HG02884 (cell line): ENCODE results near the gene TXN.

ENCODE experiments used
- ATAC-seq: cut with Tn5 transposase; IDR thresholded peaks from one replicate; pipeline ENCODE4 v1.9.1; 2021; ENCODE audit warnings: mild to moderate bottlenecking, moderate library complexity; ENCODE audit not compliant: unreplicated experiment

The TXN gene

DNA sequence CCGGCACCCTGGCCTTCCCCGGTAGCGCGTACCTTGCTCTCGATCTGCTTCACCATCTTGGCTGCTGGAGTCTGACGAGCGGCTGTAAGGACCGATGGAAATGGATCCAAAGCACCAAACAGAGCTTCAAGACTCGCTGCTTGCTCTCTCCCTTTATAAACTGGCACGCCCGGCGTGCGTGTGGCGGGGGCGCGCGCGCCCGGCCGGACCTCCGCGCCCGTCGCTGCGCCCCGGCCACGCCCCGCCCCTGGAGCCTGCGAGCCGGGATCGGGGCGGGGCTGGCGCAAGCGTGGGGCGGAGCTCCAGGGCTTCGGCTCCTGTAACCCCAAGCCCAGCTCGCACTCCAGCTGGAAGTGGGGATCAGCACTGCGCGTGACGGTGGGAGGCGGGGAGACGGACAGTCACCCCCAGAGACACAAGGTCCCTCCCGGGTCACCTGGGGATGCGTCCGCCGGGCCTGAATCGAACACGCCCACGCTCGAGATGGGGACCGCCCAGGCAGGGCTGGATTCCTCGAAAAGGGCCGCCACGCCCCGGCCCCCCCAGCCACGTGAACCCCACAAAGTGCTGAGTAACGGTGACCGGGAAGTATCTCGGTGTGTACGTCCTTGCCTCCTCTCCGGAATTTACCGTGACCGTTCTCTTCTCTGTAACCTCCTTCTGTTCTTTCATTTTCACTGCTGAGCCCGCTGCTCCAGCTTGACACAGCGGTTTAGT lies at the start of gene TXN:
Gene TXN (minus strand): TSS at position 128 of the 717 bp plus-strand sequence. CDS start 72 bp downstream, at position 56.
- peak; percentile 62 for ATAC-seq

DNA sequence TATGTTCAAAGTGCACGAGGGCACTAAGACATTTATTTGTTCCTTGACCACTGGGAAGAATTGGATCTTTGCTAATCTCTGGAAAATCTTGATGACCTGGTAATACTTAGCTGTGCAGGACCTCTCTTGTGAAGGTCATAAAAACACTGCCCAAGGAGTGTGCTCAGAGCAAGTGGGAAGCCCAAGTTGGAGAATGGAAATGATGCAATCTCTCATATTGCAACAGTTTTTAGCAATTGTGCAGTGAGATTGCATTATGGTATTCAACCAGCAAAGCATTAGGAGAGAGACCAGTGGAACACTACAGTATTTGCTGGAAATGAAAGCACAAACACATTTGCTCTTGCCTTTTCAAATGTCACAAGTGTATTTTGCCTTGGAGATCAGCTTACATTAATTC lies 46.8 kb upstream of the TXN start:
- ATAC-seq, result no peak

DNA sequence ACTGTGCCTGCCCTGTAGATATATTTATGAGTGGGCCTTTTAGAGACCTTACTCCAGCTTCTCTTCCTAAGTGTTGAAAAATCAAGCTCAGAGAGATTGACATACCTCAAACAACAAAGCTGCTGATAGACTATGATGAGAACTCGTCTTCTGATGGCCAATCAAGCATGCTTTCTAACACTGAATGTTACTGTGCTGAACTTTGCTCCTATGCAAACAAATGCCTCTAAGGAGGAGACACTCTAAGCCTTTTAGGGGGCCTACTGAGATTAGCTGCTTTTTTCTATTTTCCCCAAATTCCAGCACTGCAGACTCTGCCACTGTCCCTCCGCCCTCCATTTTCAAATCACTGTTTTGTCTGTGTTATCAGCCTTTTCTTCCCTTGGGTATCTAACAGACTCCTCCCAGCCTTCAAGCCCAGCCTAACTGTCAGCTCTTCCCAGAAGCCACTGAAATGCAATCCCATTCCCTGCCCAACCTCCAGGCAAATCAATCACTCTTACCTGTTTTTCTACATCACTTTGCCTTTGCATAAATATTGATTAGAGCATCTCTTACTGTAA lies 41.8 kb upstream of the TXN start:
- ATAC-seq, result no peak

DNA sequence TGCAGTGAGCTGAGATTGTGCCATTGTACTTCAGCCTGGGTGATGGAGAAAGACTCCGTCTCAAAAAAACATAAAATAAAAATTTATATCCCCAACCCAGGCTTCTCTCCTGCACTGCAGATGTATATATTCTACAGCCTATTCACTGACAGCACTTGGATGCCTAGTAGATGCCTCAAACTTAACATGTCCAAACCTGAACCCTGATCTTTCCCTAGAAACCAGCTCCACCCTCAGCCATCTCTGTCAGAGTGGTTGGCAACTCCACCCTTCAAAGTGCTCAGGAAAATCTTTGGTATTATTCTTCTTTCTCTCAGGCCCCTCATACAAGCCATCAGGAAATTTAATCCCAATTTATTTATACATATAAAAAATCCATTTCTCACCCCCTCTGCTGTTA lies 36.9 kb upstream of the TXN start:
- no peak for ATAC-seq

DNA sequence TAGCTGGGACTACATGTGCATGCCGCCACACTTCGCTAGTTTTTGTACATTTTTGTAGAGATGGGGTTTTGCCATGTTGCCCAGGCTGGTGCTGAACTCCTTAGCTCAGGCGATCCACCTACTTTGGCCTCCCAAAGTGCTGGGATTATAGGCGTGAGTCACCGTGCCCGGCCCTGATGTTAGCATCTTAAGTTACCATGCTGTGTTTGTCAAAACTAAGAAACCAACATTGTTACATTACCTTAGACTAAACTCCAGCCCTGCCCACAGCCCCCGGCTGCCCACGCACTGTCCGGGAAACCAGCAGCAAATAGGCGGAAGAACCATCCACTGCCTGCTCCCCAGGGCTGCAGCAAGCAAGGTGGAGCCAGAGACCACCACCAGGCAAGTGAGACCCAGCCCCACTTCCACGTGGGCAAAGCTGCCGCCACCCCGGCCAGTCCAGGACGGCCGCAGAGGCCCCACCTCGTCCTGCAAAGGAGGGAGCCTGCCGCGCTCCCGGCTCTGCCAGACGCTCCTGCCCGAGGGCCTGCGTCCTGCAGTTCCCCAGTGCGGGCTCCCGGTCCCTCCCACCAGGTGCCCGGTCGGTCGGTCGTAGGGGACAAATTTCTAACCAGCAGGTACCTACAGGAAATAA lies 35.7 kb upstream of the TXN start:
- no peak for ATAC-seq

DNA sequence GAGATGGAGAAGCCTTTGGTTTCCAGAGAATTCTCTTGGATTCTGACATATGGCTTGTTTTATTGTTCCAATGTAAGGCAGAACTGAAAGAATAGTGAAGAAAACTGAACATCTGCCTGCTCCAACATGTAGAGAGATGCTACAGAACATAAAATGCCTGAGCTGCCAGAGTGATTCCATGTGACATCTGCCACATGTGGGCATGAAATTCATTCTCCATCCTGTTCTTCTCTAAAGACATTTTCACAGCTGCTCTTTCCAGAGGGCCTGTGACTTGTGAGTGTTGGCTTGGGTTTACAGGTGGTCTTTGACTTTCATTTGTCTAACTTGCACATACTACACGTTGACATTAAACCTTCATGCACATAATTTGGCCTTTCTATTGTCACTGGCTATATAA lies 33.7 kb upstream of the TXN start:
- no peak for ATAC-seq

DNA sequence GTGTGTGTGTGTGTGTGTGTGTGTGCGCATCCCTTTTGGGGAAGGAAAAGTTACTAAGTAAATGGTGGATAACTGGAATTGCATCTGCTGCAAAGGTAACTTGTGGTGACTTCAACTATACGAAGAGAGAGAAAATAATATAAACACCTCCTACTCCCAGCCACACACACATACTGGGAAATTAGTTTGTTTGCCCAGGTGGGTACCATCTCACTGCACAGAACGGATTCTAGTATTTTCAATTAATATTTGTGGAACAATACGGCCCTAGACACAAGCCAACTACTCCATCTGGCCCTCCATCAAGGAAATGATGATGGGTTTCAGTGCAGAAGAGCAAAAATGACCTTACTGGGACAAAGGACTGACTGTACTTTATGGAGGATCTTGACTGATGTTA lies 32.2 kb upstream of the TXN start:
- no peak for ATAC-seq

DNA sequence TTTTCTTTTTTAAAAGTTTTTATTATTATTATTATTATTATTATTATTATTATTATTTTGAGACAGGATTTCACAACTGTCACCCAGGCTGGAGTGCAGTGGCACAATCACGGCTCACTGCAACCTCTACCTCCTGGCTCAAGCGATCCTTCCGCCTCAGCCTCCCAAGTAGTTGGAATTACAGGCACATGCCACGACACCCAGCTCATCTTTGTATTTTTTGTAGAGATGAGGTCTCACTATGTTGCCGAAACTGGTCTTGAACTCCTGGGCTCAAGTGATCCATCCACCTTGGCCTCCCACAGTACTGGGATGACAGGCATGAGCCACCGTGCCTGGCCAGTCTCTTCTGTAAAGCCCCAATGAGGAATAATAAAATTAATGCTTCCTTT lies 31.0 kb upstream of the TXN start:
- ATAC-seq, result no peak

DNA sequence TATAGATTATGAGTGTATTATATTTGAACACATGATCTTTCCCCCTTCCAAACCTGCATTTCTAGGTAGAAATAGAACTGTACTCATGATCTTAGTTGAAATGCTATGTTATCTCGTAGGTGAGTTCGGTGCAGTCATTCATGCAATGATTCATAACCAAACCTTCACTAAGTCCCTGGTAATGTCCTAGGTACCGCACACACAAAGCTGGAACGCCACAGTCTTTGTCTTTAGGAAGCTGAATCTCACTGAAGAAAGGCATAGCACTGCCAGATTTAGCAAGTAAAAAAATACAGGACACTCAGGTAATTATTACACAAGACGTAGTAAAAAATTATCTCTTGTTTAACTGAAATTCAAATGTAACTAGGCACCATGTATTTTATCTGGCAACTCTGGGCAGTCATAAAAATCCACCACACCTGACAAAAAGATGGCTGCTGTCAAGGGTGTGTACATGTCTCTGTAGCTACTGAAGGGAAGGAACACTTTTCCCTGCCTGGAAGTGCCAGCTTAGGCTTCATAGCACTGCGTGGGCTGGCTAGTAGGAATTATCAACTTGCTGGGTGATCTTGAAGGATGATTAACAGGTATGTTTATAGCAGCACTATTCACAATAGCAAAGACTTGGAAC lies 28.0 kb upstream of the TXN start:
- no peak for ATAC-seq

DNA sequence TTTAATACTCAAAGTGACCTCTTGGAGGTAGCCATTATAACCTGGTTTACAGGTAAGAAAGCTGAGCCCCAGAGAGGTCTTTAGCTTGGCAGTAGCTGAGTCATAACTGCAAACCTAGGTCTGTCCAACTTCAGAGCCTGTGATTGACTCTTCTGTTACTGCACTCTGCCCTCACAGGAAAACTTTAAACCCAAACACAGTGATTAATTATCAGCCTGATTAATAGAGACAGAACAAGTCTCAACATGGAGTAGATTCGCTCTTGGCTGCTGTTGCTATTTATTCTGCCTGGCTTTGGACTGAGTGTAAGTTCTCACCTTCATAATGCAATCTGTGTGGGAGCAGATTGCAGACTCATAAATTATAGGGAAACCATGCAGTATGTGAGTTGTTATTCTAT lies 27.4 kb upstream of the TXN start:
- ATAC-seq, result no peak

DNA sequence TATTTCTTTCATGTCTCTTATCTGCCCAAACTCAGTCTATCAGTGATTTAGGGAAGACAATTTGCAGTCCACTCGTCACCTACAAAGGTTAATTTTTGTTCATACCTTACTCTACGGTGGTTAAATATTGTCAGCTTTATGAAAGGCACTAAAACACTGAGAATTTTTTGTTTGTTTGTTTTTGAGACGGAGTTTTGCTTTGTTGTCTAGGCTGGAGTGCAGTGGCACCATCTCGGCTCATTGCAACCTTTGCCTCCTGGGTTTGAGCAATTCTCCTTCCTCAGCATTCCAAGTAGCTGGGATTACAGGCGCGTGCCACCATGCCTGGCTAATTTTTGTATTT lies 26.4 kb upstream of the TXN start:
- no peak for ATAC-seq

DNA sequence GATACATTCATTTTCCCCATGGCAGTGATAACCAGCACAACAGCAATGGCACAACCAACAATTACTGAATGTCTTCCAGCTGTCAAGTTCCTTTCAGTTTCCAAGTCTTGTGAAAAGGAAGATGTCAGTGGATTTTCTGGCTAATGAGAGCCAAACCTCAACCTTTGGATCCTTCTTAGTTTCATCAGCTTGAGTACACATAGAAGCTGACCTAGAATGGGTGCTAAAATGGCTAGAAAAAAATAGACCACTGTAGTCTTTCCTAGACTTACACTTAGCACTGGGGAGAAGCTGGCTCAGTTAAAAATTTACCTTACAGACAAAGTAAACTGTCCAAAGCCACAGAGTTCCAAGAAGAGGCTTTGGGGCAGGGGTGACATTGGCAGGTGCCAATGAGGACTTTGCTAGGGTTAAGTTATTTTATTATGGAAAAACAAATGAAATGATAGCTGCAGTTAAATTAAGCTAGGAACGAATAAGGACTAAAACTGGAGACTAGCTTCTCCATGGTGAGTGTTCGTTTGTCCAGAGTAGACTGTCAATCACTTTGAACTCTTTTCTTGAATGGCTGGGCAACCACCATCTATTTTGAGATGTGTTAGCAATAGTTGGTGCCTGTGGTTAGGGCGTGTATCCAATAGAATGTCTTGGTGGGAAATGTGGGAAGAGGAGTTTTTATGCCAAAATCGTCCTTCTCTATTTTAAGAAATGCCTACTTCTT lies 25.9 kb upstream of the TXN start:
- ATAC-seq, result no peak

DNA sequence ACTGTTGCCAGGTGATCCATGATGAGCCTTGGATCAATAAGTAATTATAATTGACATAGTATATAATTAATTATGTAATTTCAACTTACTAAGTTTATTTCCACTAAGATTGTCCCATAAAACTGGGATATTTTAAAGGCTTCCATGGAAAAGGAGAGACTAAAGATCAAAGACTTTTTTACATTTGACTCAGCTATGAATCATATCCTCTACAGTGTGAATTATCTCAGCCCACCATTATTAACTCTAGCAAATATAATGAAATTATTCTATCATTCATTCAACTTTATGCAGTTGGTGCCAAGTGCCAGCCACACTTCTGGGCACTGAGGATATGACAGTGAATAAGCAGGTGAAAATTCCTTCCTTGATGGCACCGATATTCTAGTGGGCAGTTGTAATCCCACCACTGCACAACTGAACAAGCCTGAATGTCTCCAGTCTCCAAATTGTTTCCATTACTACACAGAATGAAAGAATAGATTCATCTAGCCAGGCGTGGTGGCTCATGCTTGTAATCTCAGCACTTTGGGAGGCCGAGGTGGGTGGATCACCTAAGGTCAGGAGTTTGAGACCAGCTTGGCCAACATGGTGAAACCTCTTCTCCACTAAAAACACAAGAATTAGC lies 21.9 kb upstream of the TXN start:
- ATAC-seq, result no peak

DNA sequence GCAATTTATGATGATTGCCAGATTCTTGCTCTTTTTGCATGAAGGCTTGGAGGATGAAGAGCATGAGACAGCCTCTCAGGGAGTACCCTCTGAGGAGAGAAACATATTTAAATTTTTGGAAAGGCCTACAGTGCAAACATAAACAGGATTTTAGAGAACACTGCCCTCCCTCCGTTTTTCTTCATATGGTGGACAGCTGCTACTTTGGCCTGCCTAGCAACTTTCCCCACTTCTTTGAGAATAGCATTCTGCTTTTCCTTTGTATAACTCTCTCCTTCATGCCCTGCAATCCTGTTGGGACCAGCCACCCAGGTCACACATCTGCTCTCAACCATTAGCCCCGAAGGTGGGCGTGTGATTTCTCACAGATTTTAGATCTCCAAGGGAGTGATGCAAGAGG lies 20.5 kb upstream of the TXN start:
- no peak for ATAC-seq

DNA sequence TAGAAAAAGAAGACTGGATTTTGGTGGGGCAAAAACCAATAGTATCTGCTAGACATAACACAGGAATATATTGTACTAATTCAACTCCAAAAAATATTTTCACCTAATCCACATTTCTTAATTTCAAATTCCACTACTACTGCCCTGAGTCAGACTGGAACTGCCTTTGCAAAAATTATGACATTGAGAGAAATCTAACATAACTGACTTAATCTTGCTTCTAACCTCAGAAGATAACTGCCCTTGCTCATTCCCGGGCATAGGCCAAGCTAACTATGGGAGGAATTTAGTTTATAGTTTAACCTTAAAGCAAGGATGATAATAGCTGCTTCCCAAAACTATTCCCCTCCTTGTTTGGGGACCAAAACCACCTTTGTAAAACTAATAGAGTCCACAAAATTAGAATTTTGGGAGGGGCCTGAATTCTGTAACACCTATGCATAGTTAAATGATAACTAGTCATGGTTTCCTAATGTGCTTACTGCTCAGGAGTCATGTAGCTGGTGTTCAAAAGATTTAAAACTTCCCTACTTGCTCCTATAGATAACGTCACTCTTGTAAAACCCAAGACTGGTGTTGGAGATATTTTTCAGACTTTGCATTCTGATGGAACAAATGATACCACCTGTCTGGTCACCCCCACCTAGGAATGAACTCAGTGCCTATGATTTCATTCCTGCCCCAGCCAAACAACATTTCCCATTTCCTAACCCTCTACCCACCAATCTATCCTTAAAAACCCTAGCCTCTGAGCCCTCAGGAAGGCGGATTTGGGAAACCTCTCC lies 14.1 kb upstream of the TXN start:
- ATAC-seq, result no peak

DNA sequence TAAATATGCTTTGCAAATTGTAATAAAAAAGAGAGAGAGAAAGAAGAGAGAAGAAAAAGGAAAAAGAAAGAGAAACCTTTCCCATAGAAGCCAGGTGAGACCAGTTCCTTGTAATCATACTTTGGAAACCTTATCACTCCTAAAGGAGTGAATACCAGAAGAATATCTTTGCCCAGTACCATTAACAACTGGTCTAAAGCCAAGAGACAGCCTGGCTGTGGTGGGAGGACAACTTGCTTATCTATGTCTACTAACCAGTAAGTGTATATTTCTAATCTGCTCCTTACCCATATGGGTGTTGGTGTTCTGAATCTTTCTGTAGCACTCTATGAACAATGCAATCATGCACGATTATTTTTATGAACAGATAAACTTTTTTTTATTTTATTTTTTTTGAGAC lies 10.5 kb upstream of the TXN start:
- ATAC-seq, result no peak

DNA sequence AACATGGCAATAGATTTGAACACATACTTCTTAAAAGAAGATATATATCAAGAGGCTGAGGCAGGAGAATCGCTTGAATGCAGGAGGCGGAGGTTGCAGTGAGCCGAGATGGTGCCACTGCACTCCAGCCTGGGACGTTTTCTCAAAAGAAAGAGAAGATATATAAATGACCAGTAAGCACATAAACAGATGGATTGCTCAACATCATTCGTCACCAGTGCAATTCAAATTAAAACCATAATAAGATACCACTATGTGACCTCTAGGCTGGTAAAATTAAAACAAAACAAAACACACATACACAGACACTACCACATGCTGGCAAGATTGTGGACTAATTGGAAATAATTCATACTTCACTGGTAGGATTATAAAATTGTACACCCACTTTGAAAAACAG lies 5.3 kb upstream of the TXN start:
- no peak for ATAC-seq

DNA sequence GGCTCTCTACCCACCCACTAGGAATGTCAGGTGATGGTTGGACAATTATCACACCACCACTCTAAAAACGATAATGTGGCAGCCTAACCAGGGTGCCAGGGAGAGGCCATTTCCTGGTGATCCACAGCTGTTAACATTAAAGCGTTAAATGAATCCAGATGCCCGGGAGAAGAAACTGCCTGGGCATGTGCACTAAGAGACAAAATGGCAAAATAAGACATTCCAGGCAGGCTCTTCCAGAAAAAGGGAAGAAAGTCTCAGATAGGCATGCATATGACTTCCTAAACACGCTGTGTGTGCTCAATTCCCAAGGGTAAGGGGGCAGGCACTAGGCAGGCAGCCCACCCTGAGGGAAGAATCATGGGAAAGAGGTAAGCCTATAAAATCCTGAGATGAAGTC lies 4.6 kb upstream of the TXN start:
- ATAC-seq, result no peak

DNA sequence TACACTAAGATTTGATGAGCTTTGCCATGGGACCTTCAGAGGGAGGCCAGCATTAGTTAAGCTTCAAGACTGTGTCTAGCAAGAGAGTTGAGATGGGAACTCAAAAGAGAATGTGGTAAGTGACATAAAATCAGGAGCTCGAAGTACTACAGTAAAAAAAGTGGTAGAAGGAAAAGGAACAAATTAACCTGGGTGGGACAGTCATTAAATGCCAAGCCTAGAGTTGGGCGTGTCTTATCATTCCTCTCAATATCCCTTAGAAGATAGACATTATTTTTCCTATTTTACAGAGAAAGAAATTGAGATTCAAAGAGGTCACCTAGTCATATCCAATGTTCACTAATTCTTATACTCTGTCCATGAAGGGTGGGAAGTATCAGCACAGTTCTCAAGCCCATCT lies 3.3 kb upstream of the TXN start:
- no peak for ATAC-seq

DNA sequence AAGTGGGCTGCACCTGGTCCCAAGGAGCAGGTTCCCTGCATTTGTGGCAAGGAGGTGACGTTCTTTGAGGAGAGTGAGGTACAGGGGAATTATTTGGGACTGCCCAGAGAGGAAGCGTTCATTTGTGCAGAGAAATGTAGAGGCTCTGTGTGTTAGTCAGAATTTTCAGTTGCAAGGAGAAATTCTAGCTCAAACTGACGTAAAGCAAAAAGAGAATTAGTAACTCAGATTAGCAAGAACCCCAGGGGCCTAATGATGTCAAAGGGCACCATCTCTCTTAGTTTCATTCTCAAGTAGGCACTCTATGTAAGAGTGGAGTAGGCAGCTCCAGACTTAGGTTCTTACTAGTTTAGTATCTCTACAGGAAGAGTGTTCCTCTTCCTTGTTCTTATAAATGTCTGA lies 2.4 kb upstream of the TXN start:
- ATAC-seq, result no peak
